ENCODE data around the gene WDR13.
A peak's percentile ranks its signal among the peaks of the same experiment; 100 is the strongest.
"Not testable (repeated sequence)": the region's sequence is repeated elsewhere in the genome, so short reads cannot be mapped to it uniquely, and the experiment has no call there.

Gene WDR13

DNA sequence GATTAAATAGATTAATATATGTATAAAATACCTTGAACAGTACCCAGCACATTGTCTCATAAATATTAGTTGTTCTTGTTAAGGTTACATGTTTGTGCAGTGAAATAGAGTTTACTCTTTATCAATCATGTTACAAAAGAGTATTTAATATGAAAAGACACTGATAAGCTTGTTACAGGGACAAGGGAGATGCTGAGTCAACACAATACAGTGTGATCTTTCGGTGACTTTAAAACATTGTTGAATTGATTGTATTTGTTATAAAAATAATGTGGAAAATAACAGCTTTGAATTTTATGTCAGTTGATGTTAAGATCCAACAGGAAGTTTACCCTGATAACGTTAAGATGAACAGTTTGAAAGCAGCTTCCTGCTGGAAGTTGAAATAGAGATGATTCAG, 1.4 kb upstream of the WDR13 start:
- DNase-seq (ENCODE audit: low spot score), result no peak

DNA sequence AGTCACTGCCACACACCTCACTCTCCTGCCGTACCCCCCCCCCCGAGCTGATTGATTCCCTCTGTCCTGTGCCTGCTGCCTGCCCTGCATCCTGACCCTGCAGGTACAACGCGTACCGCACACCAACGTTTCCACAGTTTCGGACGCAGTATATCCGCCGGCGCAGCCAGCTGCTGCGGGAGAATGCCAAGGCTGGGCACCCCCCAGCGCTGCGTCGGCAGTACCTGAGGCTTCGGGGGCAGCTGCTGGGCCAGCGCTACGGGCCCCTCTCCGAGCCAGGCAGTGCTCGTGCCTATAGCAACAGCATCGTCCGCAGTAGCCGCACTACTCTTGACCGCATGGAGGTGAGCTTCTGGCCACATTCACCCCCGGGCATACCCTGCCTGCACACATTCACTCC, 1.3 kb downstream of the WDR13 start:
- no peak for DNase-seq (ENCODE audit: low spot score)

DNA sequence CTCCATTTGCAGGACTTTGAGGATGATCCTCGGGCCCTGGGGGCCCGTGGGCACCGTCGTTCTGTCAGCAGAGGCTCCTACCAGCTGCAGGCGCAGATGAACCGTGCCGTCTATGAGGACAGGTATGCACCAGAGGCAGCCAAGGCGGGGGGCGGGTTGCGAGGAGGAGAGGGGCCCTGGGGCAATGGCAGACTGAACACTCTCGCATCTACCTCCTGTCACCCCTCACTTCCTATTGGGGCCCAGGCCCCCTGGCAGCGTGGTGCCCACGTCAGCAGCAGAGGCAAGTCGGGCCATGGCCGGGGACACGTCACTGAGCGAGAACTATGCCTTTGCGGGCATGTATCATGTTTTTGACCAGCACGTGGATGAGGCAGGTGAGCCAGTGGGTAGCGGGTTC, 2.0 kb downstream of the WDR13 start:
- no peak for DNase-seq (ENCODE audit: low spot score)

DNA sequence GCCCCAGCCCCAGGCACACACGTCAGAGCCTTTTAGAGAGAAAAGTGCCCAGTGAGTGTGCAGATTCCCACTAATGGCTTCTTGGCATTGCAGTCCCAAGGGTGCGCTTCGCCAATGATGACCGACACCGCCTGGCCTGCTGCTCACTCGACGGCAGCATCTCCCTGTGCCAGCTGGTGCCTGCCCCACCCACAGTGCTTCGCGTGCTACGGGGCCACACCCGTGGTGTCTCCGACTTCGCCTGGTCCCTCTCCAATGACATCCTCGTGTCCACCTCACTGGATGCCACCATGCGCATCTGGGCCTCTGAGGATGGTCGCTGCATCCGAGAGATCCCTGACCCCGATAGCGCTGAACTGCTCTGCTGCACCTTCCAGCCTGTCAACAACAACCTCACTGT, 2.9 kb downstream of the WDR13 start:
- no peak for DNase-seq (ENCODE audit: low spot score)

DNA sequence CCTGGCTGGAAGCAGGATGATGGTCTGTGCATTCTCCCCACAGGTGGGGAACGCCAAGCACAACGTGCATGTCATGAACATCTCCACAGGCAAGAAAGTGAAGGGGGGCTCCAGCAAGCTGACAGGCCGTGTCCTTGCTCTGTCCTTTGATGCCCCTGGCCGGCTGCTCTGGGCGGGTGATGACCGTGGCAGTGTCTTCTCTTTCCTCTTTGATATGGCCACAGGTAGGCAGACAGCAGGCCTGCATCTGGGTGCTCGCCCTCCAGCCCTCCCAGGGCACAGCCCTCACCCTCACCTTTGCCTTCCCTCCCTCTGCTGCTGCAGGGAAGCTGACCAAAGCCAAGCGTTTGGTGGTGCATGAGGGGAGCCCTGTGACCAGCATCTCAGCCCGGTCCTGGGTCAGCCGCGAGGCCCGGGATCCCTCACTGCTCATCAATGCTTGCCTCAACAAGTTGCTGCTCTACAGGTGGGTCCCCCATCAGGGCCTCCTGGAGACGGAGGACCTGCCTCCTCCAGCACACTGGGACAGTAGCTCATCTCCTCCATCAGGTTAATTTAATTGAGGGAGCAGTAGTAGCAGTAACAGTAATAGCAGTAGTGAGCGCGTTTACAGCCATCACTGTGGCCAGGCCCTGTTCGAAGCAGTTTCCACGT, 4.6 kb downstream of the WDR13 start:
- no peak for DNase-seq (ENCODE audit: low spot score)

DNA sequence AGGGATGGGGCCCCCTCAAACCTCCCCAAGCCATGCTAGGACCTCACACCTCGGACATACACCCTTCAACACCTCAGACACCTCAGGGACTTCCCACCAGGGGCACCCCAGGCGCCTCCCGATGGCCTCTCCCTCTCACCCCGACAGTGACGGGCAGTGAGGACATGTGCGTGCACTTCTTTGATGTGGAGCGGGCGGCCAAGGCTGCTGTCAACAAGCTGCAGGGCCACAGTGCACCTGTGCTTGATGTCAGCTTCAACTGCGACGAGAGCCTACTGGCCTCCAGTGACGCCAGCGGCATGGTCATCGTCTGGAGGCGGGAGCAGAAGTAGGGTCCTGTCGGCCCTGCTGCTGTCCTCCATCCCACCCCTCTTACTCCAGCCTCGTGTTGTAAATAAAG, 7.4 kb downstream of the WDR13 start:
- DNase-seq (ENCODE audit: low spot score), result no peak

DNA sequence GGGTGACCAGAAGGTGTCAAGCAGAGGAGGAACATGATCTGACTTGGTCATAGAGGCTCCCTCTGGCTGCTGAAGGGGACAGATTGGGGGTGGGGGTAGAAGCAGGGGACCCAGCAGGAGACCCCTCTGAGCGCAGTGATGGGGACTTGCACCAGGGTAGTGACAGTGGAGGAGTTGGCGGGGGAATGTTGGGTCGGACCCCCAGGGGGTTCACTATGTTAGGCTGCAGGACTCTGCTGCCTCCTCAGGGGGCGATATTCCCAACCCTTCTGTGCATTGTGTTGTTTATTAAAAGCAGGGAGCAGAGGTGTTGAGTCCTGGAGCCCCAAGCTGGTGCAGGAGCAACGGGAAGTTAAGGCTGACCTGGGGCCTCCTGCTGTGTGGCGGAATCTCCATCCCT, 8.8 kb downstream of the WDR13 start:
- DNase-seq (ENCODE audit: low spot score), result no peak

DNA sequence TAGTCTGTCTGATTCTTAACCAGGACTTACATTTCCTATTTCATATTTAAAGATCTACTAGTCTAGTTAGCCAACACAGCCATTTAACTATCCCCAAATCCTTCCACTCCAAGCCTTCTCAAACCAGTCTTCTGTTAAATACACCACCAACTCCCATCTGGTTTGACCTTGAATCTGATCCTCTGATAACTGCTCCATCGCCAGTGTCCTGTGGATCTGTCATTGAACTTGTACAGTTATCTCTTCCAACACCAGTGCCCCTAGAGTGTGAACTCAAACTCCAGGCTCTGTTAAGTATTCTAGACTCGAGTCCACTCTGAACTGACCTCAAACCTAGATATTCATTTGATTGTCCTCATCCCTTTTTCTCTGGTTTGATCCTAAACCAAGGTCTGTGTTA, 14.4 kb downstream of the WDR13 start:
- DNase-seq (ENCODE audit: low spot score), result no peak

DNA sequence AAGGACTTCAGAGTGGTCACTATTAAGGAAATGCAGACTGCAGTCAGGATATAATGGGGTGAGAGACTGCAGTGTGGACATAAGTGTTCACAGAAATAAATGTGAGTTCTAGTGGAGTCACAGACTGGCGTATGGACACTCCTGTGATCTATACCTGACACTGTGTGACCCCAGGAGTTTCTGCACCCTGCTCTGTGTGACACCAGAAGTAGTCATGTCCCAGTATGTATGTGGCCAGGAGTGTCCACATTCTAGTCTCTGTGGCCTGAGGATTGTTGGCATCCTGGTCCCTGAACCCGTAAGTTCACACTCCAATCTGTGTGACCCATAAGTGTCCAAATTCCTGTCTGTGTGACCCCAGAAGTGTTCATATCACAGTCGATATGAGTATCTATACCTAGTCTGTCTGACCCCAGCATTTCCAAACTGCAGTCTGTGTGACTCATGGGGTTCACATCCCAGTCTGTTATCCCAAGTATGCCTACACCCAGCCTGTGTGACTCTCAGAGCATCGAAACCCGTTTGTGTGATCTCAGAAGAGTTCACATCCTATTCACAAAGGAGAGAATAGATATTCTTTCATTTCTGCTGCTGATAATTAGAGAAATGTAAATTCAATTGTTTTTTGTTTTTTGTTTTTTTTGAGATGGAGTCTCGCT, 16.3 kb downstream of the WDR13 start:
- DNase-seq (ENCODE audit: low spot score), result no peak

DNA sequence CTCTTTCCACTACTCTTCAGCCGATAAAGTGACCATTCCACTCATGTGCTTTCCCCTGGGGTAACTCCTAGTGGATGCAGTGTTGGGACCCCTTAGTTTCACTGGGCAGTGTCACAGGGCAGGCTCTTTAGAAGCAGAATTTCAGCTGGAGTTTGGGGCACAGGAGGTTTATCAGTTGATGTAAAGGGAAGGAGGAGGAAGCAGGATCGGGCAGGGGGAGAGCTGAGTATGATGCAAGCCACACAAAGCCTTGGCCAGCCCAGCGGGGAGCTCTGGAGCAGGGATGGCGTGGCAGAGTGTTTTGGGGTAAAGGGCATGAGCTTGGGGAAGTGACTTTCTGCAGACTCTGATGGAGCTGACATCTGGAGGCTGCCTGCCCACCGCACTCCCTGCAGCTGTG, 19.3 kb downstream of the WDR13 start:
- DNase-seq (ENCODE audit: low spot score), result no peak

DNA sequence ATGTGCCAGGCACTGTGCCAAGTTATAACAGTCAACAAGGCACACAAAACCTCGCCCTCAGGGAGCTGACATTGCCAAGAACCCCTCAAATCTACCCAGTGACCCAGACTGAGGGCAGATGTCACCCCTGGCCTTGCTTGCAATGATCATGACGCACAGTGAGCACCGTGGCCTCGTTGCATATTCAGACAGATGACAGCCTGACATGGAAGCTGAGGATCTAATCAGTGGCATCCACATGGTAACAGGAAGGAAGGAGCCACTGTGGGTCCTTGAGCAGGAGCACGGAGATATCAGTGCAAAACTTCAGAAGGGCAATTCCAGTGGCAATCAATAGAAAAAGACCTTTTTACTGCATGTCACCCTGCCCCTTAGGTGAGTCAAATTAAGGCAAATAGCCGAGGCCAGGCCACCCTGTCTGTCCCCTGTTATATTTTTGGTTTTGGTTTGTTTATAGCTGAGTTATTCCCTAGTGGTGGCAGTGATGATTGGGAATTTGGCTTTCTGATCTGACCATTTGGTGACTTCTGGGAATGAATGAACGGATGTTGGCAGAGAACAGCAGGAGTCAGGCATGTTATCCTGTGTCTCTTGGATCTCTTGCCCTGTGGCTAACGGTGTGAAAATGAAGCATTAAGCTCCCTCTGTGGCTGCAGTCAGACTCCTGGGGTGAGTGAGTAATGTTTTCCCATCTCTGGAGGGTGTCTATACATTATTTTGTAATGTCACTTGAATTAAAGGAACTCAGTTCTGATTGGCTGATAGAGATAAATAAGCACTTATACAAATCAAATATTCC, 20.4 kb downstream of the WDR13 start:
- no peak for DNase-seq (ENCODE audit: low spot score)

DNA sequence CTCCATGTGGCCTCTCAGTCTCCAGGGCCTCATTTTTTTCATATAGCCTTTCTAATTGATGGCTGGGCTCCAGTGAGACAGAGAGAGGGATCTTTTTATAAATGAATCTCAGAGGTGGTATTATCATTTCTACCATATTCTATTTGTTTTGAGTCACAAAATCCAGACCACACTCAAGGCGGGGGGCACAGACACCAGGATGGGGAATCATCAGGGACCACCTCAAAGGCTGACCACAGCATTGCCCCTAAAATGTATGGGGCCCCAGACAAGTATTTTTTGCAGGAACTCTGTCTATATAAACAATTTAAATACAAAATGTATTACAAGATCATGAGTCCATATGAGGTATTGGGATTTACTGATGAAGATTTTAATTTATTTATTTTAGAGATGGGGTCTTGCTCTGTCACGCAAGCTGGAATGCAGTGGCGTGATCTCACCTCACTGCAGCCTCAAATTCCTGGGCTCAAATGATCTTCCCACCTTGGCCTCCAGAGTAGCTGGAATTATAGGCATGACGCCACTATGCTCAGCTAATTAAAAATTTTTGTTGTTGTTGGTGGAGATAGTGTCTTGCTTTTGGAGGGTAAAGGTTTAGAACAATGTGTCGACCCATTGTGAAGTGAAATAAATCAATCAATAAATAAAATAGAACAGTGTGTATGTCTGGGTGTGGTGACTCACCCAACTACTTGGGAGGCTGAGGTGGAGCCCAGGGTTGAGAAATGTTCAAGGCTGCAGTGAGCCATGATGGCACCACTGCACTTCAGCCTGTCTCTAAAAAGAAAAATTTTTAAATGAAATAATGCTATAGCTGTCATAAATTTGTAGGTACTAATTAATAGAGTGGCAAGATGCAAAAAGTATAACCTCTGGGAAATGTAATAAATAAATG, 29.4 kb downstream of the WDR13 start:
- DNase-seq (ENCODE audit: low spot score), result no peak

DNA sequence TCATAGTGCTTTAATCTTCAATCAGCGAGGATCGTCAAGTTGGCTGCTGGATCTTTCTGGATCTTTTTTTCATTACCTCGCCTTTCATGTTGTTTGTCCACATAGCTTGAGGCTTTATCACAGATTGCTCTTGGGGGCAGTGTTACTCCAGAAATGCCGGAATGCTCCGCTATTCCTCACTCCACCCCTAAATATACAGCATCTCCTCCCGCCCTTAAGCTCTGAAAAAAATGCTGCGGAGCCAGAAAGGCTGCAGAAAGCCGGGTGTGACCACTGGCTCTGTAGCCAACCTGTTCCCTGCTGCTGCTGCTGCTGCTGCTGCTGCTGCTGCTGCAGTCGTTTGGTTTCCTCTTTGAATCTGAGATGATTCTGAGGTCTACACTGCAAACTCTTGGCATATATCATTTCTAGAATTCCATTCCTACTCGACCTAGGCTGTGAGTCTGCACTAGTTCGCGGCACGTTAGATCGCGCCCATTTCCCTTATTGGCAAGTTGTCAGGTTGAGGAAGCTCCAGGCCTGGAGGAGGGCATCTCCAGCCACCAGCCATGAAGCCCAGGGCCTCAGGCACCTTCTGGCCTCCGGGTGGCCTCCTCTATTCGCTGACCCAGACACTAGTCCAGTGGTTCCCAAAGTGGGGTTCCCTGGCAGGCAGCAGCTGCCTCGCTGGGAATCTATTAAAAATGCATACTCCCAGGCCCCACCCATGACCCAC, 34.2 kb downstream of the WDR13 start:
- peak; percentile 87 for DNase-seq (ENCODE audit: low spot score)

DNA sequence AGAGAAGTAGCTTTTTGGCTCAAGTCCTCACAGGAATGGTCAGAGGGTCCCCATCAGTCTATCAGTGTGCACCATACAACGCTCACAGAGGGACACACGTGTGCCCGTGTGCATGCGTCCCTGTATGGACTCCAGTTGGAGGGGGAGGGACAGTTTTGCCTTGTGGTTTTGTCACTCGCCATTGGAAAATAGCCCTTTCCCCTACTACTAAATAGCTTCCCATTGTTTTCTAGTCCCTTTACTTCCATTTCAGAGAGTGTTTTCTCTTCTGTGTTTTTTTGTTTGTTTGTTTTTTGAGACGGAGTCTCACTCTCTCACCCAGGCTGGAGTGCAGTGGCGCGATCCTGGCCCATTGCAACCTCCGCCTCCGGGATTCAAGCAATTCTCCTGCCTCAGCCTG, 34.9 kb downstream of the WDR13 start:
- DNase-seq (ENCODE audit: low spot score), result no peak

DNA sequence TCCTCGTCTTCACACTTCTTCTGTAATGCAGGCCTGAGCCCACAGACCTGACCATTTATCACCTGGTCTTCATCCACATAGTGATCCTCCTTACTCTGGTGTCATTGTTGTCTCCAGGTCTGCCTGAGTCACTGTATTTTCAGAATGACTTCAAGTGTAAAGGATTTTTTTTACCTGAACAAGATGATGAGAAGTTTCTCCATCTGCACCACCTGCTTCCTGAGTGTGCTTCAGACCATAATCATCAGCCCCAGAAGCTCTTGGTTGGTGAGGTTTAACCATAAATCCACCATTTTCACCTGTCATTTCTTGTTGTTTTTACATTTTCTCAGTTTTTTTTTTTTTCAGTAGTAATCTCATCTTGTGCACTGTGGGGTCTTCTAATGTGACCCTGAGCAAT, 39.0 kb downstream of the WDR13 start:
- DNase-seq (ENCODE audit: low spot score), result no peak

DNA sequence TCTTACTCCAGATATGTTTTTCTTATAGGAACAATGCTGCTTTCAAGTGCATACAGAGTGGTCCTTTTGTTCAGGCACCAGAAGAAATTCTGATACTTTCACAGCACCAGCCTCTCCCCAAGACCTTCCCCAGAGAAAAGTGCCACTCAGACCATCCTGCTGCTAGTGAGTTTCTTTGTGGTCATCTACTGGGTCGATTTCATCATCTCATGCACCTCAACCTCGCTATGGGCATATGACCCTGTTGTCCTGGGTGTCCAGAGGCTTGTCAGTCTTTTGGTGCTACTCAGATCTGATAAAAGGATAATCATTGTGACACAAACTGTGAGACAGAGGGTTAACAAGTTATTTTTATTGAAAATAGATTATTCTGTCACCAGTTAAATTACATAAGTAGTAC, 39.5 kb downstream of the WDR13 start:
- no peak for DNase-seq (ENCODE audit: low spot score)

DNA sequence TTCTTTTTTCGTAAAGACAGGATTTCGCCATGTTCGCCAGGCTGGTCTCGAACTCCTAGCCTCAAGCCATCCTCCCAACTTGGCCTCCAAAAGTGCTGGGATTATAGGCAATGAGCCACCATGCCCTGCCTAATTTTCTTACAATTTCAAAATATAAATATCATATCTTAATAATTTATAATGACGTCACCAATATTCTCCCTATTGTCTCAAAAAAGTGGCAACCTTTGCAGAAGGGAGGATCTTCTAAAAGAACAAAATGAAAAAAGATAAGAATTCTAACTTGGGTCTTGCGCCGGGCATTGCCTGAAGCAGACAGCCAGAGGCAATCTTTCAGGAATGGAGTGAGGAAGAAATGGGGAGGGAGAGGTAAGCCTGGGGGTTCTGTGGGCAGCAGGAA, 48.4 kb downstream of the WDR13 start:
- no peak for DNase-seq (ENCODE audit: low spot score)

DNA sequence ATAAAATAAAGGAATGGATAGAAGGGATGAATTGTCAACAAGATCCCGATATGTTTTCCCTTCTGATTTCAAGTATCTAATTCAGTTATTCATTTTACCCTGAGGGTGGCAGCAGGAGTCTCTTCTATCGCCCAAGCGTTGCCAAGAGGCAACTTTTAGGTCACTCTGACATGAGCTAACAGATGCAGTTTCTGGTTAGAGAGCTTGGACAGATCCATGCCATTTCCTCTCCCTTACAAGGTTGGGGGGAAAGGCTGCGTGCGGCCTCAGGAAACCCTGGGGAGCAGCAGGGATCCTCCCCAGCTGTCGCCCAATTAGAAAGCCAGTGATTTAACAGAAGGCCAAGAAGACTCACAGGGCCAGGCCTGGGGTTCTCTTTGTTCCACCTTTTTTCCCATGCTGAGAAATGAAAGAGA, 51.1 kb downstream of the WDR13 start:
- DNase-seq (ENCODE audit: low spot score), result peak; percentile 48

DNA sequence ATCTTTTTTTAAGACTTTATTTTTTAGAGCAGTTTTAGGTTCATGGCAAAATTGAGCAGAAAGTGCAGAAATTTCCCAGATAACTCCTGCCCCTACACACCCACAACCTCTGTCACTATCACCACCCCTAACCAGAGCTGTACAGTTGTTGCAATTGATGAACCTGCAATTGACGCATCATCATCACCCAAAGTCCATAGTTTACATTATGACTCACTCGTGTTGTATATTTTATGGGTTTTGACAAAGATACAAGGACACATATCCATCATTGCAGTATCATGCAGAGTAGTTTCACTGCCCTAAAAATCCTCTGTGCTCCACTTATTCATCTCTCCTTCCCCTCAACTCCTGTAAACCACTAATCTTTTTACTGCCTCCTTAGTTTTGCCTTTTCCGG, 51.8 kb downstream of the WDR13 start:
- DNase-seq (ENCODE audit: low spot score), result no peak

DNA sequence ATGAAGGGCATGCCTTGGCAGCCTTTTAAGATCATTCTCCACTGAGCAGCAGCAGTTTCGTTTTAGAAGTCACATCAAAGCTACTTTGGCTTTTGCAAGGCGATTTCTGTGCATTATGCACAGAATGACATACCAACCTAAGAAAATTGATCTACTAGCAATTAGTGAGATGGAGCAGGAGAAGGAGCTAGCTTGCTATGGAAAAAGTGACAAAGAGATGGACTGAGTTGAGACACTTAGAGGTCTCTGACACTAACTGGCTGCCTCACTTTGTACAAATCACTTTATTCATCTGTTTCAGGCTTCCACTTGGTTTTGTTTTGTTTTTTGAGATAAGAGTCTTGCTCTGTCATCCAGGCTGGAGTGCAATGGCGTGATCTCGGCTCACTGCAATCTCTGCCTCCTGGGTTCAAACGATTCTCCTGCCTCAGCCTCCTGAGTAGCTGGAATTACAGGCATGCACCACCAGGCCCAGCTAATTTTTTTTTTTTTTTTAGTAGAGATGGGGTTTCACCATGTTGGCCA, 54.8 kb downstream of the WDR13 start:
- DNase-seq (ENCODE audit: low spot score), result not testable (repeated sequence)

DNA sequence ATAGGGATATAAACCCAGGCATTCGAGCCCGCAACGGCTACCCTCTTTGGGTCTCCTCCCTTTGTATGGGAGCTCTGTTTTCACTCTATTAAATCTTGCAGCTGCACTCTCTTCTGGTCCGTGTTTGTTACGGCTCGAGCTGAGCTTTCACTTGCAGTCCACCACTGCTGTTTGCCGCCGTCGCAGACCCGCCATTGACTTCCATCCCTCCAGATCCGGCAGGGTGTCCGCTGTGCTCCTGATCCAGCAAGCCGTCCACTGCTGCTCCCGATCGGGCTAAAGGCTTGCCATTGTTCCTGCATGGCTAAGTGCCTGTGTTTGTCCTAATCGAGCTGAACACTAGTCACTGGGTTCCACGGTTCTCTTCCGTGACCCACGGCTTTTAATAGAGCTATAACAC, 57.5 kb downstream of the WDR13 start:
- DNase-seq (ENCODE audit: low spot score), result not testable (repeated sequence)
